ENCODE results near the gene RSPO1.
A peak's percentile ranks its signal among the peaks of the same experiment; 100 is the strongest.

DNA sequence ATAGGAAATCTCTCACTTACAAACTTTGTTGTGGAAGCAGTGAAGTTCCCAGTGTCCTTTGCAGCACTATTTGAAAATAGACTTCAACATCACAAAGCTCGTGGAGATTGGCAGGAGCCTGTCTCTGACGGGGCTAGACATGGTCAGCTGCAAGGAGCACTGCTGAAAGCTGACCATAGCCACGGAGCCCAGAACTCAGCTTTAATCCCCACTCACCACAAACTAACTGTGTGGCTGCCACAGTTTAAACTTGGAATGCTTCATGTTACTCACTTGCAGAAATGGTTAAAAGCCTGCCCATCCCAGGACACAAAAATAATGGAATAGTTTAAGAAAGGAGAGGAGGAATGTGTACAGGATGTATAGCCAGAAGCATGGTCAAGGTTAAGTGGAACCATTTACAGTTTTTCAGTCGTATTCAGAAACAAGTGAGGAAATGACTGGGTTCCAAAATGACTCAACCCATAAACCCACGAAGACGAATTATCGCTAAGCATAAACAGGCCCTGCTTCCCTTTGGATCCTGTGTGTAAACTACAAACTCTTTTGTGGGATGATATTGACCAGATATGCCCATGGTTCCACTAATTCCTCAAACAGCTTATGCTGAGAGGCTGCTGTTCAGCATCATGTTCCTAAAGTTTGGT lies 59.7 kb downstream of the RSPO1 start:
- TF ChIP-seq ZFP3 (CRISPR knock-in tag; IDR thresholded peaks at IDR 0.05) (no peak), SNAI2 (CRISPR knock-in tag; IDR thresholded peaks at IDR 0.05) (no peak), ZNF70 (CRISPR knock-in tag; IDR thresholded peaks at IDR 0.05) (no peak), CSRNP3 (CRISPR knock-in tag; IDR thresholded peaks at IDR 0.05) (no peak), ARNTL (CRISPR knock-in tag; IDR thresholded peaks at IDR 0.05; ENCODE audit: borderline replicate concordance, low read depth) (no peak), PATZ1 (CRISPR knock-in tag; IDR thresholded peaks at IDR 0.05; ENCODE audit: borderline replicate concordance) (0 out of 2 replicates have a peak, but pooled peaks have one; percentile 60), ZNF8 (CRISPR knock-in tag; IDR thresholded peaks at IDR 0.05) (no peak), ZFP30 (CRISPR knock-in tag; IDR thresholded peaks at IDR 0.05) (no peak), TSHZ2 (CRISPR knock-in tag; IDR thresholded peaks at IDR 0.05) (no peak), CSDC2 (CRISPR knock-in tag; IDR thresholded peaks at IDR 0.05) (no peak), ZC3H10 (CRISPR knock-in tag; IDR thresholded peaks at IDR 0.05) (peak; percentile 49; the same call in 1 of the 2 replicates), ZNF565 (CRISPR knock-in tag; conservative IDR thresholded peaks at IDR 0.05; ENCODE audit: low read depth) (no peak)
- TF ChIP-seq, protein P1, sequence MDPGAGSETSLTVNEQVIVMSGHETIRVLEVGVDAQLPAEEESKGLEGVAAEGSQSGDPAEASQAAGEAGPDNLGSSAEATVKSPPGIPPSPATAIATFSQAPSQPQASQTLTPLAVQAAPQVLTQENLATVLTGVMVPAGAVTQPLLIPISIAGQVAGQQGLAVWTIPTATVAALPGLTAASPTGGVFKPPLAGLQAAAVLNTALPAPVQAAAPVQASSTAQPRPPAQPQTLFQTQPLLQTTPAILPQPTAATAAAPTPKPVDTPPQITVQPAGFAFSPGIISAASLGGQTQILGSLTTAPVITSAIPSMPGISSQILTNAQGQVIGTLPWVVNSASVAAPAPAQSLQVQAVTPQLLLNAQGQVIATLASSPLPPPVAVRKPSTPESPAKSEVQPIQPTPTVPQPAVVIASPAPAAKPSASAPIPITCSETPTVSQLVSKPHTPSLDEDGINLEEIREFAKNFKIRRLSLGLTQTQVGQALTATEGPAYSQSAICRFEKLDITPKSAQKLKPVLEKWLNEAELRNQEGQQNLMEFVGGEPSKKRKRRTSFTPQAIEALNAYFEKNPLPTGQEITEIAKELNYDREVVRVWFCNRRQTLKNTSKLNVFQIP (CRISPR knock-in tag; IDR thresholded peaks at IDR 0.05; ENCODE audit: borderline replicate concordance, low read depth), result no peak

Data from SK-N-SH treated with all-trans-retinoic acid at 6 μM for 48 hours (cell line).